Measurements from ENCODE around the gene MGAT5.

Gene MGAT5

DNA sequence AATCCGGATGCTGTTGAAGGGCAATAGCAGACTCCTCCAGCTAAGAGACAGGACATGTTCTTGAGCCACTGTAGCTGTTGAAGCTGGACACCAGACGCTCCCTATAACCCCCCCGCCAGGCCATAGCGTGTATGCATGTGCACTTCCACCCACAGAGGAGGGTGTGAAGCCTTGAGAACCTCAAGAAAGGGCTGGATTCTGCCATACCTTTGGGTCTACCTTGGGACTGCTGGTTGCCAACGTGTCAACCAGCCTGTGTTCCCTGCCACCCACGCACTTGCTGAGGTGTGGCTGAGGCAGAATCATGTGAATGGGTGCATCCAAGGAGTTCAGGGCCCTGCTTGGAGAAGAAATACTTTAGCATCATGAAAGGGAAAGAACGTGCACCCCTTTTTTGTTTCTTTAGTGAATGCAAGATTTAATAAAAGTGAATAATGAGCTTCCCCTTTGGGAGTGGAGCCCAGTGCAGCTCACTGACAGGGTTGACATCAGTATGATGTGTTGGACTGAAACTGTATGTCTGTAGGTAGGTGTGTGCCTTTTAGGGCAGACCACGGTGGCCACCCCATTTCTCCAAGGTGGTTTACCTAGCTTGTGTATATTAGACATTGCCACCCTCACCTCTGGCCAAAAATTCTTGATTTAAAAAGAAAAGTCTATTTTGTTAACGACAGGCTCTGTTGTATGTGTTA, 198.3 kb downstream of the MGAT5 start:
- ATAC-seq = no peak
- no peak for DNase-seq

DNA sequence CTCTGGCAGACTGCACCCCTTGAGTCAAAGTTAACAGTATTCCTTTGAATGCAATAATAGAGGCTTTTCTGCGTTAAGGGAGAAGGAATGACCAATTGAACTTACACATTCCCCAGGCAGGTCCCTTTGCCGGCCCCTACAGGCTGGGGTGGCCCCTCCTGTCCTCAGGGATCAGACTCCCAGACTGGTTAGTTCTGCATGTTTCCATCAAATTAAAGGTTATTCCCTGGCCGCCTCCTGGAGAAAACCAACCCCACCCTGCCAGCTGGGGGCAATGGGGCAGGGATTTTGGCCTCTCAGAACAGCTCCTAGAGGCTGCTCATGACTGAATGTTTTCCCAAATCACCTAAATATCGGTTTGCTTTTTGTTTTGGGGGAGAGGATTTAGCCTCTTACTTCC, 199.6 kb downstream of the MGAT5 start:
- no peak for ATAC-seq
- DNase-seq = no peak

DNA sequence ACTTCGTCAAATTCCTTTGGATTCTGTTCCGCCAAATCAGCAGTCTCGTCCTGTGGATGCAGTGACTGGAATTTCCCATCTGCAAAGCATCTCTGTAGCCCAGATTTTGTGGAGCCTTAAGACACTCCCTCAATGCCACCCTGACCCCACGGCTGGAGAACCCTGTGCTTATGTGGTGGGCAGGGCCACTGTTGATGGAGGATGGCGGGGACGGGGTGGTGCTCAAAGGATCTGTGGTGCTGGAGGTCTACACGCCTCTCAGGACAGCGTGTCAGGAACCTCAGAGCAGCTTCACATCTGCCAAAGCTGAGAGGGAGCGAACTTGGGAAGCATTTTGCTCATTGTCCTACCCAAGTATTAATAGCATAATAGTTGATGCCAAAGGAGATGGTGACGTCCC, 200.1 kb downstream of the MGAT5 start:
- DNase-seq (no peak), ATAC-seq (no peak)

DNA sequence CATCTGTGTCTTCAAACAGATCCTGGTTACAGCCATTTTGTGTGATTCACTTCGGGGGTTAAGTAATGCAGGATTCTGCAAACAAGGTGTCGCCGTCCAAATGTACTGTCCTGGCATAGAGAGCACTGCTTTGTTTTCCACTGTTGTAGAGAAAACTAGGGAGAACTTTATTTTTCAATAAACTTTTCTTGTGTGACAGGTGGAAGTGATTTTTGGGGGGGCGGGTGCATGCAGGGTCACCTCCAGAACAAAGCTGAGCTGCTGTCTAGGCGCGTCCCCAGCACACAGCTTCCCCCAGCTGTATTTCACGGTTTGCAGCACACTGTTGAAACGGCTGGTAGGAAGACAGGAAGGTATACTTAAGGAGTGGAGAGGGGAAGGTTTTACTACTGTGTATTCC, 200.6 kb downstream of the MGAT5 start:
- ATAC-seq (no peak), DNase-seq (no peak)

DNA sequence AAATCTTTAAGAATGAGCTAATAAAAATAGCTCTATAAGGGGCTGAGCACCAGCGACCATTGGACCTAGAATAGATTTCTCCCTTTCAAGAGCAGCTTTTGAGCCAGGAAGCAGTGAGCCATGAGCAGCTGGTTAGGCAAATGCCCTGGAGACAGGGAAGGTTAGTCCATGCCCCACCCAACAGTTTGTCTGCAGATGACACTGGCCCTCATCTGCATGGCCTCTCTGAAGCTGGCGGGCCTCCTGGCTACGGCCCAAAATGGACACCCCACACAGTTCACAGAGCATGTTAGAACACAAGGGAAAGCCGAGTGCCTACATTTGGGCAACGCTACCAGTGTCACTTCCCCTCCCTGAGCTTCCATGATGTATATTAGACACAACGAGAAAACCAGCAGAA, 201.1 kb downstream of the MGAT5 start:
- no peak for ATAC-seq
- DNase-seq = no peak

DNA sequence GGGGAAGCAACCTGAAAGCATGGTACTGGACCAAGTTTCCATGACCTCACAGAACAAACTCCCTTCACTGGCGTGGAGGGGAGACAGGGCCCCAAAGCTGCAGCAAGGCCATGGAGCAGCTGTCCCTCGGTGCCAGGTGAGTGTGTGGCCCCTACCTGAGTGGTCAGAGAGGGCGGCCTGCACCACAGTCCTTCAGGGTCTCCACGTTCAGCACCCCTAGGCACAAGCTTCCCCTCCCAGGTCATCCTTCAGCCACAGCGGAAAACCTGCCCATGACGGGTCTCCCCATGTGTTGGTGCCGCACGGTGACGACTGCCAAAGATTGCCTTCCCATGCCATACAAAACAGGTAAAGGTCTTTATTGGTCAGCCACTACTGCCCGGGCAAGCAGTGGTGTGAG, 201.6 kb downstream of the MGAT5 start:
- ATAC-seq (no peak), DNase-seq (no peak)

DNA sequence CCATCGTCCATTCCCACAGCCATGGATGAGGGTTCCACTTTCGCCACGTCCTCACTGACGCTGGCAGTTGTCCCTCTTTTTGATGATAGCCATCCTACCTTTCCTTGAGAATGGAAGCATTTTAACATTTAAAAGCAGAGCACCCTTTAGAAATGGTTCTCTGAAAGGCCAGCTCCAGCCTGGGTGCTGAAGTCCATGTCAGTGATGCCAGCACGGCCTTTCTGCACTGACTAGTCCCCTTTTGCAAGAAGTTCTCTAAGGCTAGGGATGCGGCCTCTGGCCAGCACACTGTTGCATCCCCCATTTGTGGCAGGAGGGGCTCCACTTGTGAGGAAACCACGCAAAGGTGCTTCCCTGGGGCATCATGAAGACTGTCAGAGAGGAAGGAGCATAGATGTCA, 203.5 kb downstream of the MGAT5 start:
- ATAC-seq (no peak), DNase-seq (no peak)

DNA sequence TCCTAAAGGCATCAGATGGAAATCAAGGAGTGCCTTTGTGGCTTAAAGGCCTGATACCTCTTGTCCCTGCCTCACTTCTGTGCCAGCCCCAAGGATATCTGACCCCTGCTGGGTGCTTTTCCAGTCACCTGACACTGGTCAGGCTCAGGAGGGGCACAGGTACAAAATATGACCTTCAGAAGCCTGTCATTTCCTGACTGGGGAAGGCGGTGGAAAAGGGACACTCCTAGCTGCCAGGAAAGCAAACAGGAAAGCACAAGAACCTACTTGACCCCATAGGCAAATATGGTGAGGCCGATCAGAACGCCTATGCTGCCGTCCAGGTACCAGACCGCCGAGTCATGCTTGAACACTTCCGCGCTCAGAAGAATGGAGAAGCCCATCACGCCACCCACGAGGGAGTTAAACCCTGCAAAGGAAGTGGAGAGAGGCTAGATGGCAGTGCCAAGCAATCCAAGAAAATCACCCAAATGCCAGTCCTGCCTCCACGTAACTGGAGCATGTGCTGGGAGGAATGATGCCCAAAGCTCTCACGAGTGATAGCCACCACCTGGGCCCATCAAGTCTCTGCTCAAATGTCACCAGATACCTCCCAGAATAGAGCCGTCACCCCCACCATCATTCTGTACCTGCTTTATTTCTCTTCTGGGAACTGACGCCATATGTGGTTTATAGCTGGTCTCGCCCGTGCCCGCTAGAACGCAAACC, 204.0 kb downstream of the MGAT5 start:
- ATAC-seq = no peak
- DNase-seq = no peak

DNA sequence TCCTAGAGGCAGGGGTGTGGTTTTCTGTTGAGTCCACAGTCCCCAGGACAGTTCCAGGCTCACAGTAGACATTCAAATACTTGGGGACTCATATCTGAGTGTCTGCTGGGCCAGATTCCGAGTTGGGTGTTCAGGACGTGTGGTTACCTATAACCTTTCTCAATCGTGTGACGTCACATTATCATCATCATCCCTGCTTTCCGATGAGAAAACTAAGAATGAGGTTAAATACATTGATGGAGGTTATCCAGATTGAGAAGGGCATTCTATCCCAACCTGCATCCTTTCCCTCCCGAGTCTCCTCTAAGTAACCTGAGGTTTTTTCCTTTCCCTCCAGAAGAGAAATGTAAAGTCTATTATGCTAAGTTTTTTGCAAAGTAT, 204.6 kb downstream of the MGAT5 start:
- ATAC-seq (no peak), DNase-seq (no peak)

DNA sequence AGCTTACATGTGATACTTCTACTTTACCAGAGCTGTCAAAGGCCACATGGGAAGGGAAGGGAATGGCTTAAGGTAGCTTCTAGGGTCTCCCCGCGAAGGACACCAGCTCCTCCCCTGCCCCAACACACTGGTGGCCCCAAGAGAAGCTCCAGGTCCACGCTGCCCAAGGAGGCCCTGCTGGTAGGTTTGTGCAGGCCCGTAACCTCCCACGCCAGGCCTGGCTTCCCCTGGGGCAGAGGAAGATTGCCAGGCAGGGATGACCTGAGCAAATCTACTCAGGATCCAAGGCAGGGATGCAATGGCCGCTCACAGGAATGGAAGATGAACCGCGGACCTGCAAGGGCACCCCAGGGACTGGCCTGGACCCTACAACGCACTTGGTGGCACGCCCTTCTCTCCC, 205.1 kb downstream of the MGAT5 start:
- ATAC-seq (no peak), DNase-seq (no peak)

DNA sequence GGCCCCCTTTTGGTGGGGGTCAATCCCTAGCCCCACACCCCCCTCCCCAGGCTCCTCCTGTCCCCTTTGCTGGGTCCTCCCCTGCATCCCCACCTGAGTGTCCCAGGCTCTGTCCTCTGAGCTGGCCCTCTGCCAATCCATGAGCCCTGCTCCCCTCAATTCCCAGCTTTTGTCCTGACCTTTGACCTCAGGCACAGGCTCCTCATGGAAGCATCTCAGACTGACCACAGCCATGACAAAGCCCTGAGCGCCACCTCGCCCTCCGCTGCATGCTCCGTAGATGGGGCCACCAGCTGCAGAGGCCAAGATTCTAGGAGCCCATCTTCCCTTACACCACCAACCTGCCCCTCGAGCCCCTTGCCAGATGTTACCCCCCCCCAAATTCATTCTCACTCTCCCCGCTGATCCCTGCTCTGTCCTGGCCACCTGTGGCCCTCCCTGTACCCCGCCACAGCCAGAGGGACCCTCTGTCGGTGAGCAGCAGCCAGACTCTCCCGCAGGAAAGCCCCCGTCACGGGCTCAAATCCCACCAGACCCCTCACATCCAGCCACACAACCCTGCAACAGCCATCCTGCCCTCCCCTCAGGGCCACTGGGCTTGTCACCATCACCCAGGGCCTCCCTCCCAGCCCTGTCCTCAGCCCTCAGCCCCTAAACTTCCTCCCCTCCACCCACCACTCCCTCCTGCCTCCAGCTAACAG, 206.0 kb downstream of the MGAT5 start:
- ATAC-seq (no peak), DNase-seq (no peak)

DNA sequence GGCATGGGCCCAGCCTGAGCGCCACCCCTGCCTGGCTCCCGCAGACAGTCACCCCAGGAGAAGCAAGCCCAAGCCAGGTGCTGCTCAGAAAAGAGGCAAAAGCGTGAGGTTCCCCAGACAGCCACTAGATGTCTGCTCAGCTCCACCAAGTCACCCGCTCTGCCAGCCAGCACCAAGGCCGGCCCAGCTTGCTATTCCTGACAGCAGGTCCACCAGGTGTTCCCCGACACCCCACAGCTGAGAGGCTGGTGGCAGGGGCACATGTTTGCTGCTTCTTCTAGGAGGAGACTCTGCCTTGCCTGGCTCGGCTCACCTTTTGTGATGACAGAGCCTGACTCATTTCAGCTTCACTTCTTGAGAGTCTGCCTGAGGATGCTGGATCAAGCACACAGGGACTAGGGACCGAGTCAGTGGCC, 206.7 kb downstream of the MGAT5 start:
- peak; percentile 44 for ATAC-seq
- peak; percentile 30 for DNase-seq

DNA sequence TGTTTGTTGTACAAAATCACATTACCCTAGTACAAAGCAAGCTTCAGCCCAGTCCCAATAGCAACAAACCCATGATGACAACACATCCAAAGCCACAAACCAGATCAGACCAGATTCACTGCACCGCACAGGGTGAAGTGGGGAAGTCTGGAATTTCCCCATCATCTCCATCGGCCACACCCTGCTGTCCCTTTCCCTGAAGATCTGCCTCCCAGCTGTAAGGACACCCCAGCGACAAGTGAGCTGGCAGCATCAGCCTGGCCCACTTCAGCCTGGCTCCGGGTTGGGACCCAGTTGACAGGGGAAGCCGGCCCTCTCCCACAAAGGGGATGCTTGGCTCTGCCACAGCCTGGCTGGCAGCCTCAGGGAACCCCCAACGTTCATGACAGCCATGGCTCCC, 207.6 kb downstream of the MGAT5 start:
- DNase-seq (no peak), ATAC-seq (no peak)

DNA sequence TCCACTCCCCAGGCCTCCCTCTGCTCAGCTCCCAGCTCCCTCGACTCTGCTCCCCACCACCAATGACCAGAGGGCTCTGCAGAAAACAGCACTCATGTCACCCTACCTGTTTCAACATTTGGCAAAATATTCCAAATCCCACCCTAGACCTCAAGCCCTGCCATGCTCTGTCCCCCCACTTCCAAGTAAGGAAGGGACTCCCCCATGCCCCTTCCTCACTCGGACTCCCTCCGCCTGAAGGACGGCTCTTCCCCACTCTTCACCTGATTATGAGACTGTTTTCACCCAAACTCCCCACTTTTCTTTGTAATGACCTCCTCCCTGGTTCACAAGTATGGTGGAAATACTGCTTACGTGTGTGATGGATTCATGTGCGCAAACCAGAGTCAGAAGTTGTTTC, 208.4 kb downstream of the MGAT5 start:
- DNase-seq (no peak), ATAC-seq (no peak)

DNA sequence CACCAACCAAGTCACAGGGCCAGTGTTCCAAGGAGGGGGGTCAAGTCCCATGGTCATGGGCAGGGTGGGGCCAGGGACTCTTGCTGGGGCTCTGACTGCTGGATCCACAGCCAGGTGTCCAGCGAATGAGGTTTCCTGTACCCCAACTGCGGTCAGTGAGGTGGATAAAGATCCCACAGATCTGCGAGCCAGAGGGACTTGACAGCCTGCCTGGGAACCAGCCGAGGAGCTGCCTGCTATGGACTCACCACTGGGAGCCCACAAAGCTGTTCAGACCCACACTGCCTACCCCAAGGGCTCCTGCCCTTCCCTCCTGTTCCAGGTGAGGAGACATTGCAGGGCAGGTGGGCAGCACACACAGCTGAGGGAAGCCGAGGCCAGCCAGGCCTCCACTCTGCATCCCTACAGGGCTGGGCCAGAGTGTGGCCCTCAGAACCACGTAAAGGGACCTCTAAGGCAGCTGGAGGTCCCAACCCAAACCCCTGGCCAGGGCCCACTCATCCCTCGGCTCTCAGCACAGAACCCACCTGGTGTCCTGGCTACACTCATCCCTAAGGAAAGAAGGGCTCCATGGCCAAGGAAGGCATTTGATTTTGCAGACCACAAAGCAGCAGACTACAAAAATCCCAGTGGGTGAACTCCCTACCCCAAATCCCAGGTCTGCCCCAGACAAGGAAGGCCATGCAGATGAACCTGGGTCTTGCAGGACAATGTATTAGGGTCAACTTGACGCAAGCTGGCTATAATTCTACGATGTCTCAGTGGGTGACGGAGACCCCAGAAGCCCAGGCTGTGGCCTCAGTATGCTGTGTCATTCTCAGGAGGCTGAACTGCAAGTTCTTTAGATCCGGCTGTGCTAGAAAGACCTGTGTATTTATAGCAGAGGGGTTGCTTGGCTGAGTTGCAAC, 209.2 kb downstream of the MGAT5 start:
- ATAC-seq = no peak
- no peak for DNase-seq

DNA sequence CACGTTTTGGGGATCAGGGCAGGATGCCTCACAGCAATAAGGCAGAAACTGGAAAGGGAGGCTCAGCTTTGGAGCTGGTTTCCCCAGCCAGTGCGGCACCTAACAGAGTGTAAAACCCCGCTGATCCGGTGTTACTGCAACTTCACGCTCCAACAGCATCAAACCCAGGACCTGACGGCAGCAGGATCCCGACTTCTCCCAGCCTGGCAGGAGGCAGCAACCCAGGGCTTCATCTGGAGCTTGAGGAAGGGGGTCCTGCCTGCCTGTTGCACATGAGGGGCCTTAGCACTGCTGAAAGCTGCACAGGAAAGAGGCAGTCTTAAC, 209.8 kb downstream of the MGAT5 start:
- ATAC-seq (no peak), DNase-seq (no peak)

DNA sequence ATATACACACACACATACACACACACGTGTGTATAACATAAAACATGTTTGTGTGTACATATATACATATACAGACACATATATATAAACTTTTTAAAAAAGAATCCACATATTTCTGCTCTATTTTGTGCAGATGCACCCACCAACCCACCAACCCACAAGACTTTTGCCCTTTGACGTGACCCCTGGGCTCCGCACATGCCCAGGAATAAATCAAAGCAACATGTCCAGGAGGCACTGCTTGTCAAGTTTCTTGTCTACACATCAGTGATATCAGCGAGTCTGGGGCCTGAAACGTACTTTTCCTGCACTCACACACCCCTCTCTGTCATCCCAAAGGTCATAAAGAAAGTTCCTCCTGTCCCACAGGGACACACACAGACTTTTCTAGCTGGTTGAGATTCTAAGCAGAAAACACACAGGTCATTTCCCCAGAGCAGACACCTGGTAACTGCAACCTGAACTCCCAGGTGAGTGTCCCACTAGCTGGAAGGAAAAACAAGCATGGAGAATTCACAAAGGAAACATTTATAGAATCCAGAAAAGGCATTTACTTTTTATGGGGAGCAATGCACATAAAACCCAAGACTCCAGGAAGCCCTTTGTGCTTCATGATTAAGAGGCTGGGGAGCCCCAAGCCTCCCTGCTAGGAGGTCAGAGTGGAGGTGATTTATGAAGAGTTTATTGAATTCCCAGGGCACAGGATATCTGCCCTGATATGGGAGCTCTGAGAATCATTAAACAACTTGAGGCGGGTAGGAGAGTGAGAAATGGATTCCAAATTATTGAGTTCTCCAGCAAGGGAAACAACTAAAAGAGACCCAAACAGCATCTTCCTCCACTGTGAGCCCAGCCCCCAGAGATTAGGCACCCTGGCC, 211.6 kb downstream of the MGAT5 start:
- DNase-seq (no peak), ATAC-seq (no peak)

DNA sequence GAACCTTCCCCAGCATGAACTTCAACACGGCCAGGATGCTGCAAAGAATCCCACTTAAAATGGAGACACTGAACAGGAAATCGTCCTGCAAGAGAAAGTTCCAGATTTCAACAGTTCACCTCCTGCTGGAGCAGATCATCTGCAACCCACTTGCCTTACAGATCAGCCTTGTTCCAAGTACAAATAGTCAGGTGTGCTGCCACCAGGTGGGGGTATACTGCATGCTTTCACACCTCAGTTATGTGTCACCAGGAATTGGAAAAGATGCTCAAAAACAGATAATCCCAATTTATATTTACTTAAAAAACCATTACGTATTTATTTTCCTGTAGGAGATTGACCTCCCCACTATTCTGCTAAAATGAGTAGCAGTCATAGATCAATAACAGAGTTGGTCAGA, 212.3 kb downstream of the MGAT5 start:
- DNase-seq = peak; percentile 28
- ATAC-seq = no peak

DNA sequence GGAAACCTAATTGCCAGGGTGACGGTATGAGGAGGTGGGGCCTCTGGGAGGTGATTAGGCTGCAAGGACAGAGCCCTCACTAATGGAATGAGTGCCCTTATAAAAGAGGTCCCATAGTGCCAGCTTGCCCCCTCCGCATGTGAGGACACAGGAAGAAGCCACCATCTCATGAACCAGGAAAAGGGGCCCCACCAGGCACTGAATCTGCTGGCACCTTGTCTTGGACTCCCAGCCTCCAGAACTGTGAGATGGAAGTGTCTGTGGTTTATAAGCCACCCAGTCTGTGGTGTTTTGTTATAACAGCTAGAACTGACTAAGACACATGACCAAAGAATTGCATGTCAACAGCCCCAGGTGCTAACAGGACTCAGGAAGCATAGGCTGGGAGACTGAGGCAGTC, 214.3 kb downstream of the MGAT5 start:
- peak; percentile 79 for ATAC-seq
- peak; percentile 14 for DNase-seq

DNA sequence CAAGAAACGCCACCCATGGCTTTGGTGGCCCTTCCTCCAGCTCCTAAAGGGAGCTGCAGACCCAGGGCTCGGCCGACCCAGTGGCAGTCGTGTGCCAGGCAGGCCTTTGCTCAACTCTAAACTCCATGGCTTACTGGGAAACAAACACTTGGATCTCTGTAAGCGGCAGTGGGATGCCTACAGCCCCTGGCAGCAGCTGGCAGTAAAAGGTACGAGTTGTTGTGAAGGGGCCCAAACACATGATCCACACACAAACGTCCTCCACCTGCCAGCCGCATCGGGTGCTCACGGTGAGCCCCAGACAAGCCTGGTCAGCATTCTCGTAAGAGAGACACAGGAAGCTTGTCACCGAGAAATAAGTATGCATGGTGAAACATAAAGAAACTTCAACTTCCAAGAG, 214.9 kb downstream of the MGAT5 start:
- DNase-seq = no peak
- ATAC-seq = no peak

DNA sequence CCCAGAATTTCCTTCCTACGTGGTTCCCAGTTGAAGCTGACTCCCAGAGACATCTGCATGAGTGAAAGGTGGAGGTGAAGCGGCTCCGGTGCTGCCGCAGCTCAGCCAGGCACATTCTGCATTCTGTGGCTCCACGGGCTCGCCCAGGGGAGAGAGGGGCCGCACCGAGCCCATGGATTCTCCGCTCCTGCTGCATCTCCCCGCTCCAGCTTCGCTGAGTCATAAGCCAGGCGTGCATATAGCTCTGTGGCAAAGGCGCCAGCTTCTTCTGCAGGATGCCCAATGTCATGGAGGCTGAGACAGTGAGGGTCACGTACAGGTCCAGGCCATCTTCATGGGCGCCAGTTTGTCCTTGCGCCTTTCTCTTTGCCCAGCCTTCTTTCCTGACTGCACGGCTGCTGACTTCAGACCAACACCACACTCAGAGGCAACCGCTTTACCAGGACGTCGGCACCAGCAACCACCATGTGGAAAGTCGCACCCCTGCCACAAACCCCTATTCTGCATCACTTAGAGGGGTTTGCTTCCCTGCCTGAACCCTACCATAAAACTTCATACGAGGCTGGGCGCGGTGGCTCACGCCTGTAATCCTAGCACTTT, 215.7 kb downstream of the MGAT5 start:
- ATAC-seq (no peak), DNase-seq (no peak)
